HepG2 (cell line): ENCODE results near the gene OR1F1. TPM values are rescaled to one million over a fixed set of nuclear protein-coding genes. Genes with fewer than 3 reads are reported as not detected.

ENCODE experiments used
- ADNP ChIP-seq: sonication (generic); formaldehyde crosslinking; IDR thresholded peaks from 2 replicates; pipeline ENCODE4 v1.4.0; 2020; ENCODE audit warnings: missing genetic modification reagents
- BCL3 ChIP-seq: sonication (generic); formaldehyde crosslinking; IDR thresholded peaks from 2 replicates; pipeline ENCODE4 v1.5.1; 2020; ENCODE audit warnings: mild to moderate bottlenecking, missing genetic modification reagents, moderate library complexity
- BHLHE40 ChIP-seq: IDR thresholded peaks from 2 replicates; pipeline ENCODE4 v1.6.1; 2011; ENCODE audit warnings: low read length, improper control_type of control experiment
- CBX2 ChIP-seq, 2 experiments: fragments of 200-600 bp in 1 of 2; sonication (generic); formaldehyde crosslinking in 1 of 2; IDR thresholded peaks; 2 replicates each; pipeline versions ENCODE4 v1.7.0 to v1.8.1; 2018 to 2022; ENCODE audit warnings: low read depth in 2 of 2, low read length in 1 of 2, mild to moderate bottlenecking in 1 of 2, missing genetic modification reagents in 1 of 2
- FOXP1 ChIP-seq, 2 experiments: fragments of 450-650 bp in 1 of 2; IDR thresholded peaks; 2 replicates each; pipeline ENCODE4 v1.6.1; 2017 to 2018; ENCODE audit warnings: antibody characterized with exemption in 1 of 2
- GTF3A ChIP-seq: sonication (generic); formaldehyde crosslinking; conservative IDR thresholded peaks from 2 replicates; pipeline ENCODE4 v1.4.0; 2020; ENCODE audit warnings: mild to moderate bottlenecking, missing genetic modification reagents
- NRL ChIP-seq: sonication (generic); formaldehyde crosslinking; IDR thresholded peaks from 2 replicates; pipeline ENCODE4 v1.5.0; 2020; ENCODE audit warnings: missing genetic modification reagents, mild to moderate bottlenecking, moderate library complexity, borderline replicate concordance
- SALL2 ChIP-seq: sonication (generic); formaldehyde crosslinking; IDR thresholded peaks from 2 replicates; pipeline ENCODE4 v1.8.1; 2023; ENCODE audit warnings: mild to moderate bottlenecking, missing genetic modification reagents, inconsistent platforms
- SRF ChIP-seq: IDR thresholded peaks from 2 replicates; pipeline ENCODE4 v1.6.1; 2011; ENCODE audit warnings: mild to moderate bottlenecking, low read depth, low read length, moderate library complexity
- THAP7 ChIP-seq: sonication (generic); formaldehyde crosslinking; IDR thresholded peaks from 2 replicates; pipeline ENCODE4 v1.8.1; 2023; ENCODE audit warnings: mild to moderate bottlenecking, missing genetic modification reagents
- THYN1 ChIP-seq: sonication (generic); formaldehyde crosslinking; IDR thresholded peaks from 2 replicates; pipeline ENCODE4 v1.8.1; 2023; ENCODE audit warnings: low read depth, mild to moderate bottlenecking, moderate library complexity, missing genetic modification reagents, borderline replicate concordance
- ZNF34 ChIP-seq: sonication (generic); formaldehyde crosslinking; IDR thresholded peaks from 2 replicates; pipeline ENCODE4 v1.4.0; 2020; ENCODE audit warnings: mild to moderate bottlenecking, missing genetic modification reagents, borderline replicate concordance
- ZNF562 ChIP-seq: sonication (generic); formaldehyde crosslinking; IDR thresholded peaks from 2 replicates; pipeline ENCODE4 v1.8.0; 2022; ENCODE audit warnings: missing genetic modification reagents, borderline replicate concordance
- ZNF616 ChIP-seq: sonication (generic); formaldehyde crosslinking; IDR thresholded peaks from 2 replicates; pipeline ENCODE4 v1.5.0; 2020; ENCODE audit warnings: low read depth, mild to moderate bottlenecking, missing genetic modification reagents
- ZNF7 ChIP-seq: IDR thresholded peaks from 2 replicates; pipeline ENCODE4 v1.6.1; 2016; ENCODE audit warnings: missing biosample characterization, missing genetic modification reagents
- ZNF720 ChIP-seq: sonication (generic); formaldehyde crosslinking; IDR thresholded peaks from 2 replicates; pipeline ENCODE4 v1.4.0; 2020; ENCODE audit warnings: missing genetic modification reagents
- ZNF784 ChIP-seq: sonication (generic); formaldehyde crosslinking; IDR thresholded peaks from 2 replicates; pipeline ENCODE4 v1.5.1; 2020; ENCODE audit warnings: missing genetic modification reagents, mild to moderate bottlenecking, borderline replicate concordance
- ZNF841 ChIP-seq: sonication (generic); formaldehyde crosslinking; IDR thresholded peaks from 2 replicates; pipeline ENCODE4 v1.8.1; 2023; ENCODE audit warnings: missing genetic modification reagents, borderline replicate concordance
- ZNF879 ChIP-seq: sonication (generic); formaldehyde crosslinking; IDR thresholded peaks from 2 replicates; pipeline ENCODE4 v1.8.1; 2023; ENCODE audit warnings: missing genetic modification reagents
- polyA plus RNA-seq, 8 experiments: library from polyadenylated mRNA; depleted of rRNA in 3 of 8; stranded (reverse) in 7 of 8; unstranded in 1 of 8; fragments of >200 nt; fragmentation: Illumina TruSeq in 4 of 8; extraction: Trizol in 4 of 8; gene quantifications; 2 replicates each; pipeline versions ENCODE4 v1.2.1 to v1.2.3, GENCODE V29; 2011 to 2016; ENCODE audit warnings: low read depth in 4 of 8, missing spikeins in 1 of 8, mixed read lengths in 1 of 8; ENCODE audit not compliant: insufficient read depth in 1 of 8
- total RNA-seq, 5 experiments: library from RNA; depleted of rRNA; stranded (reverse); fragments of >200 nt; fragmentation: Illumina TruSeq; extraction: Trizol; gene quantifications; 2 replicates each; pipeline ENCODE4 v1.2.3, GENCODE V29; 2016; ENCODE audit warnings: low read depth in 1 of 5
- TF ChIP-seq, protein P1 (sequence below): sonication (generic); formaldehyde crosslinking; IDR thresholded peaks from 2 replicates; pipeline ENCODE4 v1.4.0; 2020; ENCODE audit warnings: missing genetic modification reagents
- TF ChIP-seq, protein P2 (sequence below): sonication (generic); formaldehyde crosslinking; IDR thresholded peaks from 2 replicates; pipeline ENCODE4 v1.5.0; 2020; ENCODE audit warnings: missing genetic modification reagents
- TF ChIP-seq, protein P3 (sequence below): IDR thresholded peaks from 2 replicates; pipeline ENCODE4 v1.6.1; 2016

OR1F1 gene
- total and polyA plus RNA-seq, 2 of the 13 experiments (the other 11 are each of a cell fraction or from before 2014, with no cell fraction given): 0.90 TPM; not detected in 1

DNA sequence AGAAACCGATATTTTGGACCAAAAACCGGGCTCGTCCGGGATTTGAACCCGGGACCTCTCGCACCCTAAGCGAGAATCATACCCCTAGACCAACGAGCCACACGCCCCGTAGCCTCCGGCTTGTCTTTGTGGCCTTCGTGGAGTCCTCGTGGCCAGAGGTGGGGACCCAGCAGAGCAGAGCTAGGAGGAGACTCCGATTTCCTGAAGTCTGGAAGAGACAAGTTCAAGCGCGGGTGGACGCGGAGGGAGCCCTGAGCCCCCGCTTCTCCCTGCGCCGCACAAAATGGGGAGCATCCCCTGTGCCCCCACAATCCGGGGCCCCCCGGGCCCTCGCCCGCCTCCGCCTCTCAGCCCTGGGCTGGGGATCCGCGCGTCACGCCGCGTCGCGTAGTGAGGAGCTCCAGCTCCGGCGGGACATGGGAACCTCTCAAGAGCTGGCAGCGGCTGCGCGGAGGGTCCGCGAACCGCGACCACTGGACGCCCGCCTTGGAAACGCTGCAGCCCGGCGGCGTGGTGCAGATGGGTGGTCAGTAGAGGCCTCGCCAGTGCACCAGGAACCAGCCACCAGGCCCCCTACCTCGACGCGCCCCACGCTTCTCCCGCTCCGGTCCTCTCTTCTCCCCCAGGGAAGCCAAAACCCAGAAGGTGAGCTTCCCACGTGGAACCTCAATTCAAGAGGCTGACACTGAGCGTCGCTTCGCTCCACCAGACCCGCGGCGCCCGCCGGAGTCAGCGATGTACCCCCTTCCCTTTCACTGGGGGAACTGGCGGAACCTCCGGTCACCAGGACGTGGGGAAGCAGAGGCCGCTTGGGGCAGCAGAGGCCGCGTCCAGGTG, 5.2 kb upstream of the OR1F1 start (continued):
- TF ChIP-seq BCL3 (CRISPR knock-in tag): peak; percentile 73; the same call in 1 of the 2 replicates
- TF ChIP-seq CBX2 (IDR thresholded peaks at IDR 0.05; ENCODE audit: low read depth, low read length): no peak
- no peak; the same call in 1 of the 2 replicates for TF ChIP-seq CBX2 (CRISPR knock-in tag; IDR thresholded peaks at IDR 0.05; ENCODE audit: low read depth)
- no peak for TF ChIP-seq ZNF562 (CRISPR knock-in tag)
- no peak for TF ChIP-seq ZNF720 (CRISPR knock-in tag)
- no peak for TF ChIP-seq NRL (CRISPR knock-in tag)
- no peak for TF ChIP-seq ZNF879 (CRISPR knock-in tag)
- TF ChIP-seq, protein P1, sequence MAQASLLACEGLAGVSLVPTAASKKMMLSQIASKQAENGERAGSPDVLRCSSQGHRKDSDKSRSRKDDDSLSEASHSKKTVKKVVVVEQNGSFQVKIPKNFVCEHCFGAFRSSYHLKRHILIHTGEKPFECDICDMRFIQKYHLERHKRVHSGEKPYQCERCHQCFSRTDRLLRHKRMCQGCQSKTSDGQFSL: peak; percentile 14; the same call in 1 of the 2 replicates
- no peak for TF ChIP-seq ZNF616
- TF ChIP-seq ZNF34: 0 out of 2 replicates have a peak, but pooled peaks have one; percentile 51
- no peak for TF ChIP-seq THAP7
- TF ChIP-seq GTF3A (CRISPR knock-in tag): no peak
- no peak for TF ChIP-seq ZNF841 (CRISPR knock-in tag)
- no peak for TF ChIP-seq BHLHE40
- TF ChIP-seq, protein P2, sequence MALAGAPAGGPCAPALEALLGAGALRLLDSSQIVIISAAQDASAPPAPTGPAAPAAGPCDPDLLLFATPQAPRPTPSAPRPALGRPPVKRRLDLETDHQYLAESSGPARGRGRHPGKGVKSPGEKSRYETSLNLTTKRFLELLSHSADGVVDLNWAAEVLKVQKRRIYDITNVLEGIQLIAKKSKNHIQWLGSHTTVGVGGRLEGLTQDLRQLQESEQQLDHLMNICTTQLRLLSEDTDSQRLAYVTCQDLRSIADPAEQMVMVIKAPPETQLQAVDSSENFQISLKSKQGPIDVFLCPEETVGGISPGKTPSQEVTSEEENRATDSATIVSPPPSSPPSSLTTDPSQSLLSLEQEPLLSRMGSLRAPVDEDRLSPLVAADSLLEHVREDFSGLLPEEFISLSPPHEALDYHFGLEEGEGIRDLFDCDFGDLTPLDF: 0 out of 2 replicates have a peak, but pooled peaks have one; percentile 38
- TF ChIP-seq, protein P3, sequence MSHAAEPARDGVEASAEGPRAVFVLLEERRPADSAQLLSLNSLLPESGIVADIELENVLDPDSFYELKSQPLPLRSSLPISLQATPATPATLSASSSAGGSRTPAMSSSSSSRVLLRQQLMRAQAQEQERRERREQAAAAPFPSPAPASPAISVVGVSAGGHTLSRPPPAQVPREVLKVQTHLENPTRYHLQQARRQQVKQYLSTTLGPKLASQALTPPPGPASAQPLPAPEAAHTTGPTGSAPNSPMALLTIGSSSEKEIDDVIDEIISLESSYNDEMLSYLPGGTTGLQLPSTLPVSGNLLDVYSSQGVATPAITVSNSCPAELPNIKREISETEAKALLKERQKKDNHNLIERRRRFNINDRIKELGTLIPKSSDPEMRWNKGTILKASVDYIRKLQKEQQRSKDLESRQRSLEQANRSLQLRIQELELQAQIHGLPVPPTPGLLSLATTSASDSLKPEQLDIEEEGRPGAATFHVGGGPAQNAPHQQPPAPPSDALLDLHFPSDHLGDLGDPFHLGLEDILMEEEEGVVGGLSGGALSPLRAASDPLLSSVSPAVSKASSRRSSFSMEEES: peak; percentile 42; the same call in 1 of the 2 replicates
- TF ChIP-seq ZNF784 (CRISPR knock-in tag): peak; percentile 72; the same call in 1 of the 2 replicates
- TF ChIP-seq SALL2: peak; percentile 78; the same call in 1 of the 2 replicates
- TF ChIP-seq SRF: no peak
- TF ChIP-seq THYN1 (CRISPR knock-in tag): no peak
- no peak for TF ChIP-seq FOXP1 (IDR thresholded peaks at IDR 0.05)
- TF ChIP-seq FOXP1 (CRISPR knock-in tag; IDR thresholded peaks at IDR 0.05): no peak
- TF ChIP-seq ADNP (CRISPR knock-in tag): peak; percentile 68; the same call in 1 of the 2 replicates
- no peak for TF ChIP-seq ZNF7 (CRISPR knock-in tag)
